Measurements from ENCODE around the gene STUM.
A peak's percentile ranks its signal among the peaks of the same experiment; 100 is the strongest.

Gene STUM

DNA sequence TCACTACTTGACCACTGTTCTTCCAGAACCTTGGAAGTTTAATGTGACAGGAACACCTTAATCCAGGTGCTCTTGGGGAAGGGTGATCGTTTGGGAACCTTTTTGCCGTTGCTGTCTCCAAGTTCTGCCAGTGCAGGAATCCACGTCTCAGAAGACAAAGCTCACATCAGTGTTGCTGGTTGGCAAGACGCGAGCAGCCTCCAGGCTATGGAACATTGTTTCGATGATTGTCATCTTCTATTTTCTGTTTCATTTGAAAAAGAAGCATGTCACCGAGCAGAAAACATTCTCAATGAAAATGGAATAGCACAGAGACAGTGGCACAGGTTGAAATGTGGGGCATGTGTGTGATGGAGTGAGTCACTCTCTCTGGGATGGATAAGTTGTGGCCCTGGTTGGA lies 11.7 kb downstream of the STUM start:
- DNase-seq (ENCODE audit: low read depth in 2 of 2) = no peak

GRCh38 chr1:226562989-226563388 lies 14.4 kb downstream of the STUM start:
- DNase-seq (ENCODE audit: low read depth in 2 of 2) = no peak

DNA sequence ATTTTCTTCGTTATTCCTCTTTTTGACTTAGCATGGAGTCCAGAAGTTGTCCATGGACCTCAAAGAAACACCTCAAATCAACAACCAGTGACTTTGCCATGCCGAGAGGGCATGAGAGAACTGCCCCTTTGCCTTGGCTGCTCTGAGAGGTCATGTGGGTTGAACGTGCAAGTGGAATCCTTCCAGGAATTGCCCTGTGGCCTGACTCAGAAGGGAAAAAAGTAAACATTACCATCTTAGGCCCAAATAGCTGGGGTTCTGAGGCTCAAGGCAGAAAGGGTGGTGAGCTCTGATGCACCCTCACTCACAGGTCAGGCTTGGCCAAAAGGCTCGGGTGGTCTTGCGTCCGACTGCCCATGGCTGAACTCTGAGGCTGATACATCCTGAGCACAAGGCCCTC lies 15.1 kb downstream of the STUM start:
- no peak for DNase-seq (ENCODE audit: low read depth in 2 of 2)

GRCh38 chr1:226565476-226565875 lies 16.9 kb downstream of the STUM start:
- DNase-seq (ENCODE audit: low read depth in 2 of 2) = no peak

DNA sequence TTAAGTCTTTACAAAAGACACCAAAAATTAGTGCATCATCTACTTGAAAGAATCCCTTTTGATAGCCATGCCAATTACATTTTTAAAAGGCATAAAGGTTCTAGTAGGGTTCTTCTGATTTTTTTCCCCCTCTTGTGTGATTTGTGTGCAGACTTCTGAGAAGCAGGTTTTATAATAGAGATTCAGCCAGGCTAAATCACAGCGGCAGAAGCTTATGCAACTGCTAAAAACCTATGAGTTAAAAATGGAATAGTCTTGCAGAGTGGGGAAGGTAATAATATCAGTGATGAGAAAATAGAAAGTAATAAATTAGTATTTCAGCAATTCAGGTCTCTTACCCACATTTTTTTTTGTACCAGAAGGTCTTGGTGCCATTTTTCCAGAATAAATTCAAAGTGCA lies 17.7 kb downstream of the STUM start:
- DNase-seq (ENCODE audit: low read depth in 2 of 2) = no peak

GRCh38 chr1:226566760-226567159 lies 18.2 kb downstream of the STUM start:
- DNase-seq (ENCODE audit: low read depth in 2 of 2) = no peak

DNA sequence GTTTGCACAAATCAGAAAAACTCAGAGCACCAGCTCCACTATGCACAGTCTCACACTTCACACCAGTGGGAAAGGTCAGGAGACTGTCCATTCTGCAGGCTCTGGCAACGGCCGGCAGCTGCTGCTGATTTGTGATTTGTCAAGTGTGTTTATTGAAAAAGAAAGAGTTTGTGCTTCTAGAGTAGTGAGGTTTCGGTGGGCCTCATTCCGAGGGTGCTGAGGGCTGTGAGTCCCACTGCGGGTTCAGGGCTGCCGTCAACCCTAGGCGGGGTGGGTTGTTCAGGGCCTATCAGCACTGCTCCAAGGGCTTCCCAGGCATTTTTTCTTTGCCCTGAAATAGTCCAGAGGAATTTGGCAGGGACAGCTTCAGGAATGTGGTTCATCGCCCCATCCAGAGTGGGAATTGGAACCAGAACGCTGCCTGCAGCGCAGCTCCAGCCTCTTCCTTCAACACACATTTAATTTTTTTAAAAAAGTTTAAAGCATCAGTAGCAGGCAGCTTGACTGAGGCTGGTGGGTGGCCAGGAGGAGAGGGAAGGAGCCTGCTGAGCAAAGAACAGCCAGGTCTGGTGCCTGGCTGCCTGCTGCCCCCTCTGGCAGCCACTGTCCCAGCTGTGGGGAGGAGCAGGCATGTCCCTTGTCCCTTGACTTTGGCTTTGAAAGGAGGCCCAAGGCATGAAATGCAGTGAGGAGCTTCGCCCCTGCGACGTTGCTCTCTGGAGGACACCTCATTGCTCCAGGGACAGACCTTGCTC lies 19.7 kb downstream of the STUM start:
- peak in 1 of 2 experiments; percentile 3 for DNase-seq (ENCODE audit: low read depth in 2 of 2)

- DNase-seq (ENCODE audit: low read depth in 2 of 2) = no peak
These were observed 20.6 kb downstream of the STUM start for GRCh38 chr1:226568975-226569741.

GRCh38 chr1:226569879-226570547 lies 21.4 kb downstream of the STUM start:
- no peak for DNase-seq (ENCODE audit: low read depth in 2 of 2)

DNA sequence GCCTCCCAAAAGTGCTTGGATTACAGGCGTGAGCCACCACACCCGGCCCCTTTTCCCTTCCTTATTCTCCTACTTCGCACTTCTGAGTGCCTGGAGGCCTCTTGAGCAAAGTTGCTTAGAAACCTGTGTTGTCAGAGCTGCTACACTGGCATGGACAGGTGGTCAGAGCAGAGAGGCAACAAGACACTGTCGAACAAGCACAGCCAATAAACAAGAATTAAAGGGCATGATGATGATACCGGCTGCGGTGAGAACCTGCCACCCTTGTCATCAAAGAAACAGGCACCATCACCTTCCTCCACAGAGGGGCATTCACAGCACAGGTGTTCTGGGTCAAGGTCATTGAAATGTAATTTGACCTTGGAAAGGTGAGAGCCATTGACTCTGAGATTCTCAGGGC lies 23.3 kb downstream of the STUM start:
- DNase-seq (ENCODE audit: low read depth in 2 of 2) = no peak

DNA sequence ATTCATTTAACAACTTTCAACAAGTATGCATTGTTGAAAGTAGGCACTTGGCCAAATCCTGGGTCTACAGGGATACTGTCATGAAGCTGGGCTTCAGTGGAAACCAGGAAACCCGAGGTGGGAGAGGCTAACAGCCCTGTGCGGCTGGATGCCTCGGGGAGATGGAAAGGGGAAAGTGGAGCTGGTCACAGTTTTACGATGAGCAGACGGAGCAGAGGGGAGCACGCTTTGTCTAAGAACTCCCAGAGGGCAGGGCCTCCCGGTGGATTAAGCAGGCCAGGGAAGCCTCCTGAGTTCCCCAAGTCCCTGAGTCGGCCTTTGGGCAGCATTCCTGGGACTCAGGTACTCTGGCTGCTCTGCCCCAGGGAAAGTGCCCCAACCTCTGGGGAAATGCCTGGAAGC lies 23.8 kb downstream of the STUM start:
- DNase-seq (ENCODE audit: low read depth in 2 of 2) = no peak

GRCh38 chr1:226574044-226574443 lies 25.5 kb downstream of the STUM start:
- no peak for DNase-seq (ENCODE audit: low read depth in 2 of 2)

- no peak for DNase-seq (ENCODE audit: low read depth in 2 of 2)
These were observed 26.2 kb downstream of the STUM start for GRCh38 chr1:226574591-226575435.

- DNase-seq (ENCODE audit: low read depth in 2 of 2) = no peak
These were observed 26.8 kb downstream of the STUM start for GRCh38 chr1:226575436-226575720.

DNA sequence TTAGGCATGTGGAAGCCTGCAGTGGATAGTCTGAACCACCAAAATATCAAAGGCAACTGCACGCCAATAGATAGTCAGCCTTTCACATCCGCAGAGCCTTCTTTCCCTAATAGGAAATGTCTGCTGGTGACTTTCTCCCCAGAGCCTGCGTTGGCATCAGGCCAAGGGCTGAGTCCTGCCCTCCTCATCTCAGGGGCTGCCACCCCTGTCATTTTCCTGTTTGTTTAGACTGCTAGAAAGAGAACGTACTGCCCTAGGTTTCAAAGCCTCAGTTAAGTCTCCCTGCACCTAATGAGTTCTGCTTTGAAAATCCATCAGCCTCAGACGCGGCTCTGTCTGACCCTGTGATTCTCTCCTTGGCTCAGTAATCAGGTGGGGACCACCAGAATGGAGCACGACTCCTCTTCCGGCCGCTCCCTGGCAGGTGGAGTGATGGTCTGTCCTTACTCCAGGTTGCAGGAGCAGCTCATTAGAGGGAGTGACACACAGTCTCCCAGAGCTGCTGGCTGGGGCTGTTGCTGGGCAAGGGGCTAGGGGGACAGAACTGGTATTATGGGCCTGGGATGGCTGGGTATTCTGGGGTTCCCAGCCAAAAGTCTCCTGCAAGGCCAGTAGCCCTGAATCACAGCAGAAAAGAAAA lies 27.3 kb downstream of the STUM start:
- DNase-seq (ENCODE audit: low read depth in 2 of 2) = no peak

DNA sequence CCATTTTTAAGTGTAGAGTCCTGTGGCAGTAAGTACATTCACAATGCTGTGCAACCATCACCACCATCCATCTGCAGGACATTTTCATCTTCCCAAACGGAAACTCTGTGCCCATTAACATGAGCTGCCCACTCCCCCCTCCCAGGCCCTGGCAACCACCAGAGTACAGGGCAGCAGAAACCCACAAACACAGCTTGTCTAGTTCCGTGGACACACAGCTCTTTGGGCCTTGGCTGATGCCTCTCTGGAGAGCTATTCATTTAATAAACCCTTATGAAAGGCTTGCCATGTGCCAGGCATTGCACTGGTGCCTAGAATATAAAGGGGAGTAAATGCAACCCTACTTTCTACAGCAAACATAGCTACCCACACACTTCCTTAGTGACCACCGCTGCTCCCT lies 28.0 kb downstream of the STUM start:
- DNase-seq (ENCODE audit: low read depth in 2 of 2) = no peak

DNA sequence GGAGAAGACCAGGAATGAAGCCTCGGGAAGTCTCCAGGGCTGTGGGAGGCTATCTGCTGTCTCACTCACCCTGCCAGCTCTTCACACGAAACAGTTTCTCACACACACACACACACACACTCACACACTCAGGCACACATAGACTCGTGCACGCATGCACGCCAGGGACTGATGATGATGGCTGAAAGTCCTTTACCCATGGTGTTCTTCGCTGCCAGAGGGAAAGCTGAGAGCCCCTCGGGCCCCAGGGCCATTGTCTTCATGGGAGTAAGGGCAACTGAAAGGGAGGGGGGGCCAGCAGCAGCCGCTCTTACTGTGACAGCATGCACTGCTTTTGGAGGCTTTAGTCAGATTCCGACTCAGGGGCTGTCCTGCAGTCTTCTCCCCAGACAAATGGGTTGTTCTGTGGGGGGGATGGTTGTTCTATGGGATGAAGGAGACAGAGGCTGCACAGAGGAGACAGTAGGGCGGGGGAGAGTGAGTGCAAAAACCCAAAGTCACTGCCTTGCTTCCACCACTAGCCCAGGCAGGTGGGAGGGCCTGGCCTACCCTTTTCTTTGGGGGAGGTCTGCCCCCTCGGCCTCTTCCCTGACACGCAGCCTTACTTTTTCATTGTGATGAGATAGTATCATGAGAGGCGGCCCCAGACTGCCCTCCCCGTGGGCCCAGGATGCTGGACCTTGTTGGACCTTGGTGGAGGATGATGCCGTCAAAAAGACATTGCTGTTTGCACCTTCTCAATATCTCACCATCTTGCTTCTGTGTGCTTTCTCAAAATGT lies 29.0 kb downstream of the STUM start:
- DNase-seq (ENCODE audit: low read depth in 2 of 2) = no peak

DNA sequence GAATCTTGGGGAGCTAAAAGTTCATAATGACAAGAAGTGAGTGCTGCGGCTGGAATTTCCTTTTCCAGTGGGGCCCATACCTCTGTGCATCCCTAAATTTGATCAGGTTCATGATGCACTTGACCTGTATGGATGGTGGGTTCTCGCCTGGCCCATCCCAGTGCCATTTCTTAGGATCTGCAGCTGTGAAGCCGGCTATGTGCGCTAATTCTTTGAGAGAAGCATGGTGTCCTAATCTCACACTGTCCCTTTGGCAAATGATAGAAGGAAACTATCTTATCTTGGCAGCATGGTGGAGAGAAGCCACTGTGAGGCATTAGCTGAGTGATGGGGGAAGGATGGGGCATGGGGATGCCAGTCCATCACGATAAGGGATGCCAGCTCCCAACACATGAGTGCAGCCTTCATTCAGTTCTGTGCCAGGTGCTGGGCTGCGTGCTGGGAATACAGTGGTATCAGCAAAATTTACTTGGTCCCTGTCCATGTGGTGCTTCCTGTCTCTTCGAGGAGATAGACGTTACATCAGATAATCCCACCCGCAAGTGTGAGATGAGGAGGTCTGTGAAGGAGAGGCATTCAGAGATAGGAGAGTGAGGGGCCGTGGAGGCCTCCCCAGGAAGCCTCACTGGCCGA lies 30.5 kb downstream of the STUM start:
- no peak for DNase-seq (ENCODE audit: low read depth in 2 of 2)

DNA sequence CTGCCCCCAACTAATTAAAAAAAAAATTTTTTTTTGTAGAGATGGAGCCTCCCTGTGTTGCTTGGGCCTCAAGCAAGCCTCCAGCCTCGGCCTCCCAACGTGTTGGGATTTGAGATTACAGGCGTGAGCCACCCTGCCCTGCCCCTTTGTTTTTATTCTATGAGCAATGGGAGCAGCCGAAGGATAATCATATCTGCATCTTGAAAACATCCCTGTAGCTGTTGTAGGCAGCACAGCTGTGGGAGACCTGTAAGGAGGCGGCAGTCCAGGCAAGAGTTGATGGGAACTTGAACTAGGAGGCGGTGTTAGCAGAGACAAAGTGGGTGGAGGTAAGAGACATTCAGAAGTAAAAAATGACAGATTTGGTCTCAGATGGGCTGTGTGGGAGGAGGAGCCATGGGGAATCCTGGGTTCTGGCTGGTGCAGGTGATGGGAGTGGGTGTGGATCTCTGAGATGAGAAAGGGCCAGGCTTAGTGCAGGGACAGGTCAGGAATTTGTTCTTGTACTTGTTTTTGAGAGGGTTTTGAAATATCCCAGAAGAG lies 31.3 kb downstream of the STUM start:
- DNase-seq (ENCODE audit: low read depth in 2 of 2) = no peak

DNA sequence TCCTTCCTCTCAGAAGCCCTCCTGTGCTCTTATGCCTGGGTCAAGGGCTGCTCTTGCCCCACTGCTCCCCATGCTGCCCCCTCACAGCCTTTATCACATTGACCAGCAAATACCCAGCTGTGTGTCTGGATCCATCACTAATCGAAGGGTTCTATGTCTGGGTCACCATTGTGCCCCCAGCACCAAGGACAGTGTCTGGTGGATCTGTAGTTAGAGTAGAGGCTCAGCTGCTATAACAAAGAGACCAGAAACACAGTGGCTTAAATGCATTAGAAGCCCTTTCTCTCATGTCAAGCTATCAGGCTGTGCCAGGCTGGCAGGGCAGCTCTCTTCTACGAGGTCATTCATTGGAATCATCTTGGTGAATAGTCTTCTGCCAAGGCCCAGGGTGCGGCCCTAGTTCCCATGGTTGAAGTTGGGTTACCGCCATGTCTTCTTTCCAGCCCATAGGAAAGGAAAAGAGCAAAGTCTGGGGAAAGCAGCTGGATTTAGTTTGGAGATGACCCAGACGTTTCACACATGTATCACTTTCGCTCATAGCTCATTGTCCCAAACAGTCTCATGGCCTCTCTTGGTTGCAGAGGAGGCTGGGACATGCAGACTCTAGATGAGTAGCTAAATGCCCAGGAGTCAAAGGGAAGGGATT lies 32.2 kb downstream of the STUM start:
- DNase-seq (ENCODE audit: low read depth in 2 of 2) = no peak

Data from fibroblast of skin of left biceps (primary cell).